IPS-15b (cell line): ENCODE results near the gene KCNA4.
"Not testable (repeated sequence)": the region's sequence is repeated elsewhere in the genome, so short reads cannot be mapped to it uniquely, and the experiment has no call there.

Experiments used
- H3K27me3 ChIP-seq: one replicate; pipeline ENCODE4 v1.6.1; 2013; ENCODE audit warnings: low read length; ENCODE audit not compliant: control insufficient read depth, insufficient read depth
- H3K36me3 ChIP-seq: one replicate; pipeline ENCODE4 v1.6.1; 2013; ENCODE audit warnings: low read length; ENCODE audit not compliant: control insufficient read depth, insufficient read depth
- H3K4me1 ChIP-seq: one replicate; pipeline ENCODE4 v1.6.1; 2013; ENCODE audit warnings: mild to moderate bottlenecking, low read length; ENCODE audit not compliant: control insufficient read depth, insufficient read depth
- H3K4me3 ChIP-seq: one replicate; pipeline ENCODE4 v1.5.1; 2013; ENCODE audit warnings: low read depth, low read length
- H3K9ac ChIP-seq: one replicate; pipeline ENCODE4 v1.6.1; 2013; ENCODE audit warnings: low read depth, mild to moderate bottlenecking, low read length
- H3K9me3 ChIP-seq: one replicate; pipeline ENCODE4 v1.6.1; 2013; ENCODE audit warnings: mild to moderate bottlenecking, low read length; ENCODE audit not compliant: control insufficient read depth, insufficient read depth

Gene KCNA4

DNA sequence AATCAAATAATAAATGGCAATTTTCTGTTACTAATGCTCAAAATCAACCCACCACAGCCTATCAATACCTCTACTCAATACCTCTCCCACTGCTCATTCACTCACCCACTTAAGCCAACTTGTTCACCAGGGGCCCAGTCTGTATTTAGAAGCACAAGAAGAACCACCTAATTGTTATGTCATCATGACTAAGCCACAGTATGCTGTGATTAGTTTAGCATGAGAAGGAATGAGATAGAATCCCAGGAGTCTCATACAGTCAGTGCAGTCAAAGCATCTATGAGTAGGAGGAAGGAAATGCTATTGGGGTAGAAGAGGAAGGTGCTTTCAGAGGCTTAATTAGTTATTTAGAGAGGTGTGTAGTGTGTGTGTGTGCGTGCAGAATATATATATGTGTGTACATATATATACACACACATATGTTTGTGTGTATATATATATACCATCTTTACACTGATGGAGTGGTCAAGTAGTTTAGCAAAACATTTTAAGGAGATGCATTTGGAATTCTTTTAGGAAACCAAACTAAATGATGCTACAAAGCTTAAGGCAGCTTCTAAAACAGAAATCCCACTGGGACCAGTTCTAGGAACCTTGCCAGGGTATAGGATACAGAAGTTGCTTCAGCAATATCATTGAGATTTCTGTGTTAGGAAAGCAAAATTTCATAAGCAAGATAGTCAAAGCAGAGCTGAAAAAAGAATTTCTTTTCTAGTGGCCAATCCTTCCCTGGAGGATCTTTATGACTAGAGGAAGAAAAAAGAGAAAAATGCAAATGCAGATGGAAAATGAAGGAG is 27.5 kb downstream of the KCNA4 start:
- no peaks in the 10 kb centered on the region for H3K4me1 ChIP-seq
- no peak overlapping the region for H3K4me3 ChIP-seq
- H3K36me3 ChIP-seq, result no peaks in the 10 kb centered on the region
- H3K9ac ChIP-seq, result no peak overlapping the region
- no peaks in the 10 kb centered on the region for H3K27me3 ChIP-seq
- no peaks in the 10 kb centered on the region for H3K9me3 ChIP-seq

DNA sequence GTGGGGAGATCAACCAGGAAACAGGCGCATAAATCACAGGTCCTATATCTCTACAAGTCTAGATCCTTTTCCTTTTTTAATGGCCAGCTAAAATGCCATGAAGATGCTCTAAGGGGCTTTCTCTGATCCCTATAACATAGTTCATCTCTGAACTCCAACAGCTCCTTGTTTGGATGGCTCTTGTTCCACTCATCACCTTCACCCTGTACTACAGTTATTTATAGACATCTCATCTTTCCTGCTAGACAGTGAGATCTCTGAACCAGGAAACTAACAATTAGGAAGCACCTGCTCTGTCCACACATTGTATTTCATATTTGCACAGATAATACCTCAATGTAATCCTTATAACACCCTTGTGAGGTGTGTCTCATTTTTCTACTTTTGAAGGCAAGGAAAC is 31.6 kb downstream of the KCNA4 start:
- no peaks in the 10 kb centered on the region for H3K9me3 ChIP-seq
- H3K4me1 ChIP-seq, result no peaks in the 10 kb centered on the region
- H3K27me3 ChIP-seq, result no peaks in the 10 kb centered on the region
- no peak overlapping the region for H3K4me3 ChIP-seq
- H3K9ac ChIP-seq, result no peak overlapping the region
- H3K36me3 ChIP-seq, result no peaks in the 10 kb centered on the region

DNA sequence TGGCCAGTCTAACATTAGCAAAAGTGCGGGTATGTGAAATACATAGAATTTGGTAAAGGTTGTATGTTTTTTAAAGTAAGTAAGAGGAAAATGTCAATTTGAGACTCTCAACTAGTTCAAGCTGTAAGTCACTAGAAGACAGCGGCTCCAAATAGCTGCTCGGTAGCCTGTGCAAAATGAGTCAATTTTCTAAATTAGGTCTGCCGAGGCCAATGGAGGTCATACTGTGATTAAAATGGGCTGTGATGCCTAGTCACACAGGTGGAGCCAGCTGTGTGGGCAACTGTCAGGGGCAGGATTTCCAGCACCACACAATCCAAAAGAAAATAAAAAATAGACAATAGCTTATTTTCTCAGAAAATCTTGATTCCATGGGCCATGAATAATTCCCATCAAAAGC is 32.3 kb downstream of the KCNA4 start:
- Histone ChIP-seq H3K4me1 (no peaks in the 10 kb centered on the region), H3K9ac (no peak overlapping the region), H3K27me3 (no peaks in the 10 kb centered on the region), H3K36me3 (no peaks in the 10 kb centered on the region), H3K9me3 (no peaks in the 10 kb centered on the region), H3K4me3 (no peak overlapping the region)

DNA sequence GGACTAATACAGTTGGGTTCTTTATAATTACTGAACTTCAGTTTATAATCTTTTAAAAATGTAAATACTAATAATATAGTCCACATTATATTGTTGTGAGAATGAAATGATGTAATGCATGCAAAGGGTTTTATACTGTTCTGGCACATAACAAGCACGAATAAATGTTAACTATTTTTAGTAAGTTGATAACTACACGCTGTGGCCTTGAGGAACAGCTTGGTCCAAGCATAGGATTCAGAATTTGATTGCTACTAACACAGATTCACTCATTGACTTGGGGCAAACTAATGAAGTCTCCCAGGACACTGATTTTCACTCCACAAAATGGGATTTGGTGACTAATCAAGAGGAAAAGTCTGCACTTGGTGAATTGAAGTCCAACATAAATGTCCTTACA is 38.3 kb downstream of the KCNA4 start:
- Histone ChIP-seq H3K9me3 (no peaks in the 10 kb centered on the region), H3K4me1 (no peaks in the 10 kb centered on the region), H3K27me3 (no peaks in the 10 kb centered on the region), H3K4me3 (no peak overlapping the region), H3K36me3 (no peaks in the 10 kb centered on the region), H3K9ac (no peak overlapping the region)

DNA sequence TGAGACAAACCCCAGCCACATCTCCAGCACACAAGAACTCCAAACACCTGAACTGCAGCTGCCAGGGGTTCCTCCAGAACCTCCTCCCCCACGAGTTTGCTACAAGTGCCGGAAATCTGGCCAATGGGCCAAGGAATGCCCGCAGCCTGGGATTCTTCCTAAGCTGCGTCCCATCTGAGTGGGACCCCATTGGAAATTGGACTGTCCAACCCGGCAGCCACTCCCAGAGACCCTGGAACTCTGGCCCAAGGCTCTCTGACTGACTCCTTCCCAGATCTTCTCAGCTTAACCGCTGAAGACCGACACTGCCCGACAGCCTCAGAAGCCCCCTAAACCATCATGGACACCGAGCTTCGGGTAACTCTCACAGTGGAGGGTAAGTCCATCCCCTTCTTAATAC is 41.2 kb downstream of the KCNA4 start:
- H3K4me3 ChIP-seq, H3K9ac ChIP-seq, H3K27me3 ChIP-seq, H3K4me1 ChIP-seq, H3K36me3 ChIP-seq, H3K9me3 ChIP-seq: not testable (repeated sequence)

DNA sequence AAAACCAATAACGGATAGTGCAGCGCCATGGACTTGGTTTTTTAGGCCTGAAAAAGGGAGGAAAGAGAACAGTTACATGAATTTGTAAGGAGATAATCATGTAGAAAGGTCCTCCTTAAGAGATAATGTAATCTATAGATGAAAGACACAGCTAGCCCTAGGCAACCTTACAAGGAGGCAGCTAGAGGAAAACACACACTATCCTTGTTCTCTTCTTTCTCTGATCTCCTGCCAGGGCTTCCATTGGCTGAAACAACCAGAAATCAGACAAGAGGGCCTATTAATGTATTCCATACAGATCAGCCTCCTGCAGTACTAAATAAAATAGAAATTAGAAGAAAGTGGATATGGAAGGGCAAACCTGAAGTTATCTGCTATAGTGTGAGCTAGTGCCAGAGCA is 53.0 kb downstream of the KCNA4 start:
- H3K9me3 ChIP-seq, result no peaks in the 10 kb centered on the region
- no peak overlapping the region for H3K9ac ChIP-seq
- no peaks in the 10 kb centered on the region for H3K36me3 ChIP-seq
- no peaks in the 10 kb centered on the region for H3K27me3 ChIP-seq
- H3K4me1 ChIP-seq, result peaks cover 18% of the 10 kb centered on the region
- no peak overlapping the region for H3K4me3 ChIP-seq

DNA sequence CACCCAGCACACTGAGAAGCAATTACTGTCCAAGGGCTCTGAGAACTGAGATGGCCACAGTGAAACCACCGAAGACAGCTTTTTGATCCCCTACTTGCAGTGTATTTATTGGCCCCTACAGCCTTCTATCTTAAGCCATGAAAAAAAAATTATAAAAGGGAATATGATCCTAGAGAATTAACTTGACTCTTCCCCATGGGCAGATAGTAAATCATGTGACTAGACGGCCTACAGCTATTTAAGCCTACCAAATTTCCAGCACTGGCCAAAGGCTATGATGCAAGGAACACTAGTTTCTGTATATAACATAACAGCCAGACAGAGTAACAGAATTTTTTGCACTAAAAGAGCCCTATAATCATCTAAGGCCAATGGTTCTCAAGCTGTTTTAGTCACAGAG is 53.8 kb downstream of the KCNA4 start:
- Histone ChIP-seq H3K36me3 (no peaks in the 10 kb centered on the region), H3K9ac (no peak overlapping the region), H3K9me3 (no peaks in the 10 kb centered on the region), H3K27me3 (no peaks in the 10 kb centered on the region), H3K4me1 (peaks cover 19% of the 10 kb centered on the region), H3K4me3 (no peak overlapping the region)

DNA sequence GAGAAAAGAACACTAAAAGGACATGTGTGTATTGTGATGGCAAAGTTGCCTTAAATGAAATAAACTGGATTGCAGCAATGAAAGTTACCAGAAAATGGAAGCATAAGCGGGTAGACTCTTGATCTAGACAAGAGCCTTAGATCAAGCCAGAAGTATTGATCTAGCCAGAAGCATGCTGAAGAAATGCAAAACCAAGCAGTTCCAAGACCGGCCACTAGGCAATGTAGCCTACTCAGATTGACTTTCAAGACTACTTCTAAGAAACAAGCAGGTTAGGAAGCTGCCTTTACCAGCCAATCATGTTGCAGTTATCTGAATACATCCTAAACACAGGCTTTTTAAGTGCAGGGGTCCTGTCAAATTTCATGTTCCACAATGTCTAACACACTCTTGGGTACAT is 54.6 kb downstream of the KCNA4 start:
- H3K27me3 ChIP-seq, result no peaks in the 10 kb centered on the region
- H3K9ac ChIP-seq, result no peak overlapping the region
- H3K9me3 ChIP-seq, result no peaks in the 10 kb centered on the region
- H3K4me3 ChIP-seq, result no peak overlapping the region
- H3K36me3 ChIP-seq, result no peaks in the 10 kb centered on the region
- H3K4me1 ChIP-seq, result peaks cover 25% of the 10 kb centered on the region
